Fibroblast of the aortic adventitia (primary cell): ENCODE data around the gene D2HGDH. TPM values are rescaled to one million over a fixed set of nuclear protein-coding genes. Genes with fewer than 3 reads are reported as not detected.

ENCODE experiments used
- DNase-seq: peaks from one replicate; pipeline ENCODE4 v3.0.0-alpha.2; 2010; ENCODE audit warnings: low read depth
- H3K4me3 ChIP-seq: 2 replicates; pipeline ENCODE4 v1.5.1; 2011; ENCODE audit warnings: low read depth, mild to moderate bottlenecking, control low read depth, low read length, moderate library complexity
- CTCF ChIP-seq: IDR thresholded peaks from 2 replicates; pipeline ENCODE4 v1.5.1; 2011; ENCODE audit warnings: mild to moderate bottlenecking, low read length, control low read depth, inconsistent platforms; ENCODE audit not compliant: insufficient read depth
- total RNA-seq: library from RNA; depleted of rRNA; stranded (reverse); fragments of >200 nt; gene quantifications from 2 replicates; pipeline ENCODE4 v1.2.3, GENCODE V29; 2012; ENCODE audit warnings: low replicate concordance

D2HGDH gene
- total RNA-seq, 1 donor, result 9.3 TPM

GRCh38 chr2:241772063-241772499, 37.7 kb downstream of the D2HGDH start:
- TF ChIP-seq CTCF, result no peak
- H3K4me3 ChIP-seq, result no peak overlapping the region
- no peak for DNase-seq

- no peak for DNase-seq
- TF ChIP-seq CTCF, result no peak
- no peak overlapping the region for H3K4me3 ChIP-seq
Observed at GRCh38 chr2:241773511-241774418, 39.3 kb downstream of the D2HGDH start.

- DNase-seq, result peak; percentile 66
- no peak overlapping the region for H3K4me3 ChIP-seq
- TF ChIP-seq CTCF, result no peak
Observed at GRCh38 chr2:241774419-241775222, 40.2 kb downstream of the D2HGDH start.

GRCh38 chr2:241775223-241776177, 41.1 kb downstream of the D2HGDH start:
- no peak for DNase-seq
- TF ChIP-seq CTCF, result no peak
- H3K4me3 ChIP-seq, result no peak overlapping the region

GRCh38 chr2:241776336-241777169, 42.1 kb downstream of the D2HGDH start, which contains the start of gene GAL3ST2:
Gene GAL3ST2, plus strand, starts transcription at chr2:241776822. Its CDS starts 134 bp downstream, at chr2:241776956.
- H3K4me3 ChIP-seq, result no peak within 1 kb of the TSS
- no peak for TF ChIP-seq CTCF
- no peak for DNase-seq
